ACC112 (cell line): ENCODE measurements around the gene GTPBP4.
A peak's percentile ranks its signal among the peaks of the same experiment; 100 is the strongest.

Experiments
- H2AFZ ChIP-seq: fragments of 200-600 bp; sonication (generic); one replicate; pipeline ENCODE4 v1.6.0; 2017; ENCODE audit warnings: antibody characterized with exemption, low read length; ENCODE audit not compliant: unreplicated experiment
- H3K27ac ChIP-seq: fragments of 200-600 bp; sonication (generic); 2 replicates; pipeline ENCODE4 v1.5.1; 2014; ENCODE audit warnings: low read depth, mild to moderate bottlenecking, antibody characterized with exemption, low read length, moderate library complexity
- H3K27me3 ChIP-seq: fragments of 200-600 bp; sonication (generic); 2 replicates; pipeline ENCODE4 v1.6.1; 2014; ENCODE audit warnings: mild to moderate bottlenecking, antibody characterized with exemption, low read length, moderate library complexity, mixed read lengths; ENCODE audit not compliant: insufficient read depth
- H3K36me3 ChIP-seq: fragments of 200-600 bp; sonication (generic); 2 replicates; pipeline ENCODE4 v1.6.1; 2016; ENCODE audit warnings: mild to moderate bottlenecking, antibody characterized with exemption, low read length, moderate library complexity, mixed read lengths; ENCODE audit not compliant: insufficient read depth
- H3K4me1 ChIP-seq: fragments of 200-600 bp; sonication (generic); one replicate; pipeline ENCODE4 v1.6.1; 2016; ENCODE audit warnings: low read length, mixed read lengths; ENCODE audit not compliant: insufficient read depth, unreplicated experiment, control insufficient read depth
- H3K4me3 ChIP-seq: fragments of 200-600 bp; sonication (generic); 2 replicates; pipeline ENCODE4 v1.5.1; 2014; ENCODE audit warnings: mild to moderate bottlenecking, low read depth, low read length
- H3K79me2 ChIP-seq: fragments of 200-600 bp; sonication (generic); one replicate; pipeline ENCODE4 v1.6.0; 2016; ENCODE audit warnings: low read length; ENCODE audit not compliant: control insufficient read depth, unreplicated experiment, insufficient read depth

GTPBP4 gene

DNA sequence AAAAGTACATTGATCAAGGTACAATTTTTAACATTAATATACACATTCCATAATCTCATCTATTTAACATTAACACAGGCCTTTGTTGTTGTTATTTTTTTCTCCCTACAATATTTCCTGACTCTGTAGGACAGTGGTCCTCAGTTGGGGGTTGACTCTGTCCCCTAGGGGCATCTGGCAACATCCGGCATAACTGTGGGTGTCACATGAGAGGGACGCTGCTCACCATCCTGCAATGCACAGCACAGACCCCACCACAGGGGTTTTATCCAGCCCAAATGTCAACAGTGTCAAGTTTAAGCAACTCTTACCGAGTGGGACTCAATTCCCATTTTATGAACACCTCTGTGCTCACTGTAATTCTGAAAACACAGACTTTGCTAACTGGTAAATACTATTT lies 51.9 kb downstream of the GTPBP4 start:
- peaks cover 20% of the 10 kb centered on the region for H3K36me3 ChIP-seq
- H3K27ac ChIP-seq = no peak overlapping the region
- H3K27me3 ChIP-seq = no peaks in the 10 kb centered on the region
- H3K79me2 ChIP-seq = peaks cover 16% of the 10 kb centered on the region
- H3K4me1 ChIP-seq = peaks cover 3% of the 10 kb centered on the region
- no peak overlapping the region for H3K4me3 ChIP-seq
- no peak overlapping the region for H2AFZ ChIP-seq

DNA sequence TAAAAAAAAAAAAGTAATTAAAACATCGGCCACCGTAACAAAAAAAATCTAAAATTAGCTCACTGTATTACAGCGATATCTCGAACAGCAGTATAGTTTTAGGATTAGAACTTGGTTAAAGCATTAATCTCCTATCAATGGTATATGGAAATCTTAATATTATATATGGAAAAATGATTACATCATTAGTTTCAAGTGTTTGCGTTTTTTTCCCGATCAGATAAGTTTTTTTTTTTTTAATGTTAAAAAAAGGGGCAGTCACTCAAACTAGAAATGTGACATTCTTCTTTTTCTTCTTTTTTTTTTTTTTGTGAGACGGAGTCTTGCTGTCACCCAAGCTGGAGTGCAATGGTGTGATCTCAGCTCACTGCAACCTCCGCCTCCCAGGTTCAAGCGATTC lies 53.3 kb downstream of the GTPBP4 start:
- H3K4me3 ChIP-seq = no peak overlapping the region

DNA sequence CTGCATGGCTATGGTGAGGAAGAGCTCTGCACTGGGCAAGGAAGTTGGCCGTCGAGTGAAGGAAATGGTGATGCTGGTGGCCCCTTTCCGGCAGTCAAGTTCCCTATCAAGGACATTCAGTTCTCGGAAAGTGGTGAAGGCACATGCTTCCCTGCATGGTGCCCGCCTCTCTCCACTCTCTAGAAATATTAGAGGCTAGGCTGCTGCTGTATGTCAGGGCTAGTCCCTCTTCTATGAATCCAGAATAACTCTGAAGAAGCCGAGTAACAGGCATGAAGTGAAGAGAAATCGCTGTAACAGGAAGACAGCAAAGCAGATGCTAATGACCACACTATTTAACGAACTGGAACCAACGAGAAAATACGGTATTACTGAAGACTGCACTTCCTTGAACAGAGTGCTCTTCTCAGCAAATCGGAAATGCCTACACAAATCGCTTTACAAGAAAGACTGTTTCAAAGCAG lies 55.3 kb downstream of the GTPBP4 start:
- no peak overlapping the region for H2AFZ ChIP-seq
- H3K4me1 ChIP-seq = peaks cover 3% of the 10 kb centered on the region
- no peak overlapping the region for H3K27ac ChIP-seq
- H3K79me2 ChIP-seq = peaks cover 42% of the 10 kb centered on the region
- no peaks in the 10 kb centered on the region for H3K27me3 ChIP-seq
- H3K4me3 ChIP-seq = no peak overlapping the region
- peaks cover 25% of the 10 kb centered on the region for H3K36me3 ChIP-seq

More for the DNA sequence above, 53.3 kb downstream of the GTPBP4 start:
- peaks cover 25% of the 10 kb centered on the region for H3K36me3 ChIP-seq
- H3K79me2 ChIP-seq = peaks cover 30% of the 10 kb centered on the region
- no peak overlapping the region for H2AFZ ChIP-seq
- H3K4me1 ChIP-seq = peaks cover 3% of the 10 kb centered on the region
- H3K27me3 ChIP-seq = no peaks in the 10 kb centered on the region
- no peak overlapping the region for H3K27ac ChIP-seq

DNA sequence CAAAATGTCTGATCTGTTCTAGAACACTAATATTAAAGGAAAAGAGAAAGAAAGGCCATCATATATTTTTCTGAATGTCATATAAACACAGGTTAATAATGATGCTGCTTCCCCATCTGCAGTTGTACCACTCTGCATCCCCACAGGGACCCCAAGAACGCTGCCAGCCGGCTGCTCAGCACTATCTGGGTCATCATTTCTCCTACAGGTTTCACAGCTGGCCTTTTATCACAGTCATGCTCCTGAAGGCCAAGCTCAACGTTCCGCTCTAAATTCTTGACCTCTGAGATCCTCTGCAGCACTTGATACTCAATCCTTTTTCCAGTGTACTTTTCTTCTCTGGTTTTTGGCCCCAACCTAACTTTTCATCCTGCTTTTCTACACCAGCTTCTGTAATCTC lies 55.9 kb downstream of the GTPBP4 start:
- no peak overlapping the region for H3K4me3 ChIP-seq
- peaks cover 25% of the 10 kb centered on the region for H3K36me3 ChIP-seq
- H3K4me1 ChIP-seq = peaks cover 3% of the 10 kb centered on the region
- no peaks in the 10 kb centered on the region for H3K27me3 ChIP-seq
- H3K79me2 ChIP-seq = peaks cover 42% of the 10 kb centered on the region
- H2AFZ ChIP-seq = no peak overlapping the region
- H3K27ac ChIP-seq = no peak overlapping the region

DNA sequence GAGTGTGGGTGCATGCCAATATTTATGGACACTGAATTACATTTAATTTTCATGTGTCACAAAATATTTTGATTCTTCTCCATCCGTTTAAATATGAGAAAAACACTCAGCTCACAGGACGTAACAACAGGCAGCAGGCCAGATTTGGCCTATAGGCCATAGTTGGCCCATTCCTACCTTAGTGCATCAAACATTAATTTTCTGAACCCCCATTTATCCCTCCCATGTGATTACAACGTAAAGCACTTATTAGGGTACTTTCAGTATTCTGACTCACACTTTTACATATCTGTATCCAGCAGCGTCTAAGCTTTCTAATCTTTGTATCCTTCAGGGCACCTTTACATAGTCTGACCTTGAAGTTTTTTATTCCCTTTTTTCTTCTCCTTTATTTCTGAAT lies 56.7 kb downstream of the GTPBP4 start:
- H2AFZ ChIP-seq = no peak overlapping the region
- H3K36me3 ChIP-seq = peaks cover 25% of the 10 kb centered on the region
- H3K79me2 ChIP-seq = peaks cover 44% of the 10 kb centered on the region
- H3K27me3 ChIP-seq = no peaks in the 10 kb centered on the region
- H3K4me3 ChIP-seq = no peak overlapping the region
- no peak overlapping the region for H3K27ac ChIP-seq
- H3K4me1 ChIP-seq = peaks cover 3% of the 10 kb centered on the region

DNA sequence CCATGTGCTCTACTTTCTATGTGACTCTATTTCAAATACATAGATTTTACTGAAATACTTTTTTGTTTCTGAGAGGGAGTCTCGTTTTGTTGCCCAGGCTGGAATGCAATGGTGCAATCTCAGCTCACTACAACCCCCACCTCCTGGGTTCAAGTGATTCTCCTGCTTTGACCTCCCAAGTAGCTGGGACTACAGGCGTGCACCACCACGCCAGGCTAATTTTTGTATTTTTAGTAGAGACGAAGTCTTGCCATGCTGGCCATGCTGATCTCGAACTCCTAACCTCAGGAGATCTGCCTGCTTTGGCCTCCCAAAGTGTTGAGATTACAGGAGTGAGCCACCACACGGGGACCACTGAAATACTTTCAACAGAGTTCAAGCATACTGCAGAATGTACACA lies 57.2 kb downstream of the GTPBP4 start:
- H2AFZ ChIP-seq = no peak overlapping the region
- peaks cover 3% of the 10 kb centered on the region for H3K4me1 ChIP-seq
- peaks cover 44% of the 10 kb centered on the region for H3K79me2 ChIP-seq
- H3K27ac ChIP-seq = no peak overlapping the region
- no peaks in the 10 kb centered on the region for H3K27me3 ChIP-seq
- H3K36me3 ChIP-seq = peaks cover 25% of the 10 kb centered on the region
- no peak overlapping the region for H3K4me3 ChIP-seq

DNA sequence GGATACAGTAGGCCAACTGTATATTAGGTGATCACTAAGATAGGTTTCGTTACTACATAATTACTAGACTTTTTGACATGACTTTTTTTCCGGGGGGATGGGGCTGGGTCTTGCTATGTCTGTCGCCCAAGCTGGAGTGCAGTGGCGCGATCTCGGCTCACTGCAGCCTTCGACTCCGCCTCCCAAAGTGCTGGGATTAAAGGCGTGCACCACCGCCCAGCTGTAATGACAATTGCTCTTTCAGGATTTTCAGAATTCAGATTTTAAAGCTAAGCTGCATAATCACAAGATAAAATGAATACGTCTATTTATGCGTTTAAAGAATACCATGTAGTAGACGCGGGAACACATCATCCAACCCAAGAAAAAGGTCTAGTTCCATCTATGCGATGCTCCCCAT lies 59.7 kb downstream of the GTPBP4 start:
- Histone ChIP-seq H3K4me3 (peak overlapping the region; percentile 86), H3K36me3 (peaks cover 15% of the 10 kb centered on the region), H3K27ac (peak overlapping the region; percentile 94; the same call in 1 of the 2 replicates), H3K4me1 (peaks cover 15% of the 10 kb centered on the region), H3K27me3 (no peaks in the 10 kb centered on the region), H3K79me2 (peaks cover 68% of the 10 kb centered on the region), H2AFZ (no peak overlapping the region)

DNA sequence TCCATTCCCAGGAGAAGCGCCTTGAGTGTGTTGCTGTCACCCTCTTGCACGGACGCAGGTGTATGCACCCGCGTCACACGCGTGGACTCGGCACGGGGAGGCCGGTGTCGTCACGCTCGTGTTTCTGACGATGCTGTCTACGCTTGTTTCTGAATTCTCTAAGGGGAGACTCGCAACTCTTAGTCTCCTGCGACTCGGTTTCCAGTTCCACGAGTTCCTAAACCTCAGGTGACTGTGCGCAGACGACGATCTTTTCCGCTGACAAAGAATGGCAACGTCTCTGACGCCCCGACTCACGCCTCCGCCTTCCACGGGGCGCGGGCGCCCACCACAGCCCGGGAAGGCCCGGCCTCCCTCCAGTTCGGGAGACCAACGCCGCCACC lies 60.1 kb downstream of the GTPBP4 start:
- Histone ChIP-seq H3K4me3 (peak overlapping the region; percentile 86), H3K27ac (peak overlapping the region; percentile 94), H3K36me3 (peaks cover 13% of the 10 kb centered on the region; the same call in 1 of the 2 replicates), H2AFZ (no peak overlapping the region), H3K4me1 (peaks cover 15% of the 10 kb centered on the region), H3K27me3 (no peaks in the 10 kb centered on the region), H3K79me2 (peaks cover 72% of the 10 kb centered on the region)

DNA sequence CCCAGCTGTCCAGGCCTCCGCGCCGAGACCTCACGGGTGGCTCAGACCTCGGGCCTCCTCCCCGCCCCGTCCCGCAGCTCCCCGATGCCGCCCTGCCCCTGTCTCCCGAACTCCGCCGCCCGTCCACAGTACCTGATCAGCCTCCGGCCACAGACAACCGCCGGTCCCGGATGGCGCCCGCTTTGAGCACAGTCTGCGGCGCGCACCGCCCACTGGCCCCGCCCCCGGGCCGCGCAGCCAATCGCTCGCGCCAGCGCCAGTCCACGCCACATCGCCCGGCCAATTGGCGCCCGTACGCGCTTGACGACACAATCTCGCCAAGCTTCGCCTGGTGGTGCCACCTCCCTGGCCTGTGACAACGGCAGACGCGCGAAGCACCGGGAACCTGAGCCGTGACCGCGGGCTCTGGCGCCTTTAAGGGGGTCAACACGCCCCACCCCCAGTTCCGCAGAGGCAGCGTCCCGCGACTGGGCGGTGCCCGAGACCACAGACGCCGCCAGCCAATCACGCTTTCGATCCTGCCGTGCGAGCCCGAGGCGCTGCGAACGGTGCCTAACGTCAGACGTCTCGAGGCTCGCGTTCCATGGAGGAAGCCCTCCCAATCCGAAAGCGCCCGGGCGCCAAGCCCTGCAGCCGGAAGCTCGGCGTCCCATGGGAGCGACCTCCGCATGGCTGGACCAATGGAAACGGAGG lies 60.6 kb downstream of the GTPBP4 start, which contains the start of gene IDI1:
IDI1 (minus strand) TSS at position 388 of the 693 bp plus-strand sequence; CDS start at position 272, 116 bp downstream.
- peak within 1 kb of the TSS; percentile 36 for H2AFZ ChIP-seq
- H3K27ac ChIP-seq = peak within 1 kb of the TSS; percentile 94
- peaks cover 72% of the 10 kb centered on the region for H3K79me2 ChIP-seq
- peaks cover 13% of the 10 kb centered on the region for H3K36me3 ChIP-seq
- H3K27me3 ChIP-seq = no peaks in the 10 kb centered on the region
- peak within 1 kb of the TSS; percentile 86 for H3K4me3 ChIP-seq
- H3K4me1 ChIP-seq = peaks cover 18% of the 10 kb centered on the region

DNA sequence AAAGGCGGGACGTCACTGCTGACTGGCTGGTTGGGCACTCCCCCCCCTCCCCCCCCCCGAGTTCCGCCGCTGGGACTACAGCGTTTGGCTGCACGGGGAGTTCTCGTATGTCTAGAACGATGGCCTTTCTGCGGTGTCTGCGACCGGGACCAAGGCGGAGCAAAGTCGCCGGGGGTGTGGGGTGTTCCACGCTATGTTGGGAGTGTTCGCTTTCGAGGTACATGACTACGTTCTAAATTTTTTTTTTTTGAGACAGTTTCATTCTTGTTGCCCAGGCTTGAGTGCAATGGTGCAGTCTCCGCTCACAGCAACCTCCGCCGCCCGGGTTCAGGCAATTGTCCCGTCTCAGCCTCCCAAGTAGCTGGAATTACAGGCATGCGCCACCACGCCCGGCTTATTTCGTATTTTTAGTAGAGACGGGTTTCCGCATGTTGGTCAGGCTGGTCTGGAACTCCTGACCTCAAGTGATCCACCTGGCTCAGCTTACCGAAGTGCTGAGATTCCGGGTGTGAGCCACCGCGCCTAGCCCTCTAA lies 61.3 kb downstream of the GTPBP4 start:
- H3K27me3 ChIP-seq = no peaks in the 10 kb centered on the region
- peak overlapping the region; percentile 86 for H3K4me3 ChIP-seq
- peak overlapping the region; percentile 36 for H2AFZ ChIP-seq
- H3K4me1 ChIP-seq = peaks cover 24% of the 10 kb centered on the region
- peaks cover 73% of the 10 kb centered on the region for H3K79me2 ChIP-seq
- H3K27ac ChIP-seq = peak overlapping the region; percentile 94
- peaks cover 19% of the 10 kb centered on the region for H3K36me3 ChIP-seq

DNA sequence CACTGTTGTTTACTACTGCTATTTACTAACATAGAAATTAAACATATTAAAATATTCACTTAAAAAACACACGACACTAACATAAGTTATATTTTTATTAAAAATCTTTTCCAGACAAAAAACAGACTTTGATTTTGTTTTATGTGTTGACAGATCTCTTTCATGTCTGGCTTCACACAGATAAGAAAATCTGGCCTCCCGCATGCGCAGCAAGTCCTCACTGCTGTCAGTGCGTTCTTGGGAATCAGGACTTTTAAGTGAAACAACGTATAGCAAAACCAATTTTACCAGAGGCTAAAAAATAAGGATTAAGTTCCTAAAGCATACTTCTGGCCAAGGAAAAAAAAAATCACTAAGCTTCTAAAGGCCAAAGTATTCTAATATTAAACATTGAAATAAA lies 61.9 kb downstream of the GTPBP4 start:
- peak overlapping the region; percentile 94 for H3K27ac ChIP-seq
- H3K36me3 ChIP-seq = peaks cover 20% of the 10 kb centered on the region
- H2AFZ ChIP-seq = peak overlapping the region; percentile 36
- H3K4me3 ChIP-seq = peak overlapping the region; percentile 86
- no peaks in the 10 kb centered on the region for H3K27me3 ChIP-seq
- H3K79me2 ChIP-seq = peaks cover 73% of the 10 kb centered on the region
- peaks cover 27% of the 10 kb centered on the region for H3K4me1 ChIP-seq
